Psoas muscle (tissue), 8 donors: ENCODE measurements around the gene SHBG. TPM values are rescaled to one million over a fixed set of nuclear protein-coding genes. Genes with fewer than 3 reads are reported as not detected.

Source experiments
- ATAC-seq, 4 donors: fragments of 200-7000 bp; cut with Tn5 transposase; one replicate each; pipeline ENCODE4 v1.9.1; 2020; ENCODE audit warnings: moderate library complexity in 3 of 4, mild to moderate bottlenecking in 2 of 4
- DNase-seq, 2 donors: peaks; one replicate each; pipeline ENCODE4 v3.0.0-alpha.2; 2020
- H3K27ac ChIP-seq: fragments of 200-600 bp; one replicate; pipeline ENCODE4 v1.8.0; 2022
- H3K27me3 ChIP-seq, 3 donors: fragments of 200-600 bp in 1 of 3; one replicate each; pipeline versions ENCODE4 v1.6.1 to v1.8.0; 2013 to 2022; ENCODE audit warnings: low read length in 2 of 3, mild to moderate bottlenecking in 2 of 3, moderate library complexity in 1 of 3; ENCODE audit not compliant: insufficient read depth in 3 of 3
- H3K36me3 ChIP-seq, 2 donors: fragments of 200-600 bp in 1 of 2; one replicate each; pipeline versions ENCODE4 v1.6.1 to v1.8.0; 2013 to 2022; ENCODE audit warnings: low read depth in 1 of 2, mild to moderate bottlenecking in 1 of 2, moderate library complexity in 1 of 2; ENCODE audit not compliant: insufficient read depth in 1 of 2
- H3K4me1 ChIP-seq: fragments of 200-600 bp; one replicate; pipeline ENCODE4 v1.8.0; 2022
- H3K4me3 ChIP-seq: fragments of 200-600 bp; one replicate; pipeline ENCODE4 v1.8.0; 2022; ENCODE audit warnings: mild to moderate bottlenecking
- H3K9me3 ChIP-seq: fragments of 200-600 bp; one replicate; pipeline ENCODE4 v1.8.0; 2022
- WGBS, 3 donors: extraction: QIAGEN DNeasy Blood & Tissue Kit; methylation state at CpG; one replicate each; pipeline versions ENCODE4 v1.1.6 to v1.1.7; 2013; 5-methylcytosine and 5-hydroxymethylcytosine counted together
- intact Hi-C, 2 donors: fragments of 100-400 bp; cut with DNase I; formaldehyde crosslinking; loops; one replicate each; pipeline versions ENCODE4 v1.11.0 to v1.14.2; 2022
- polyA plus RNA-seq, 3 donors: library from polyadenylated mRNA; stranded (reverse); fragments of 200-250 nt; gene quantifications; one replicate each; pipeline ENCODE4 v1.2.3, GENCODE V29; 2013
- total RNA-seq, 4 donors: library from RNA; stranded (reverse); fragmentation: NEBNext Ultra II Directional in 2 of 4; extraction: Animal tissue kit (Norgen Biotek cat#: 25700) in 2 of 4; gene quantifications; one replicate each; pipeline versions ENCODE4 v1.2.1 to v1.2.4, GENCODE V29; 2021 to 2023
- TF ChIP-seq, protein P1 (sequence below): fragments of 200-600 bp; IDR thresholded peaks from one replicate; pipeline ENCODE4 v1.8.0; 2022; ENCODE audit warnings: antibody characterized with exemption
- donor health status: healthy with polysubstance abuse.
- donor health status: DM: no; HTN: no; CAD: no; lungs with moderate emphysema.
- donor health status: Bipolar disorder and iron deficiency.
- donor health status: healthy.
- donor health status: DM: yes; HTN: yes; CAD: no.
- donor health status: DM: no; HTN: no; CAD: no.
- donor health status: DM: no; HTN: no; CAD: no.
- donor health status: DM: yes; HTN: yes; CAD: no.

Gene SHBG
- total and polyA plus RNA-seq, 7 donors: 0.19 to 1.6 (median 0.46) TPM

DNA sequence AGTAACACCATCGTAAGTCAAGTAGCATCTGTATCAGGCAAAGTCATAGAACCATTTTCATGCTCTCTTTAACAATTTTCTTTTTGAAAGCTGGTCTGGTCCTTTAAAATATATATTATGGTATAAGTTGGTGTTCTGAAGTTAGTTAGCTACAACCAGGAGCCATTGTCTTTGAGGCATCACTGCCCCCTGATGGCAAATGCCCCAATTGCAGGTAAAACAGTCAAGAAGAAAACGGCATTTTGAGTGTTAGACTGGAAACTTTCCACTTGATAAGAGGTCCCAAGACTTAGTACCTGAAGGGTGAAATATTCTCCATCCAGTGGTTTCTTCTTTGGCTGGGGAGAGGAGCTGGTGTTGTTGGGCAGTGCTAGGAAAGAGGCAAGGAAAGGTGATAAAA lies 43.3 kb downstream of the SHBG start:
- TF ChIP-seq, protein P1, sequence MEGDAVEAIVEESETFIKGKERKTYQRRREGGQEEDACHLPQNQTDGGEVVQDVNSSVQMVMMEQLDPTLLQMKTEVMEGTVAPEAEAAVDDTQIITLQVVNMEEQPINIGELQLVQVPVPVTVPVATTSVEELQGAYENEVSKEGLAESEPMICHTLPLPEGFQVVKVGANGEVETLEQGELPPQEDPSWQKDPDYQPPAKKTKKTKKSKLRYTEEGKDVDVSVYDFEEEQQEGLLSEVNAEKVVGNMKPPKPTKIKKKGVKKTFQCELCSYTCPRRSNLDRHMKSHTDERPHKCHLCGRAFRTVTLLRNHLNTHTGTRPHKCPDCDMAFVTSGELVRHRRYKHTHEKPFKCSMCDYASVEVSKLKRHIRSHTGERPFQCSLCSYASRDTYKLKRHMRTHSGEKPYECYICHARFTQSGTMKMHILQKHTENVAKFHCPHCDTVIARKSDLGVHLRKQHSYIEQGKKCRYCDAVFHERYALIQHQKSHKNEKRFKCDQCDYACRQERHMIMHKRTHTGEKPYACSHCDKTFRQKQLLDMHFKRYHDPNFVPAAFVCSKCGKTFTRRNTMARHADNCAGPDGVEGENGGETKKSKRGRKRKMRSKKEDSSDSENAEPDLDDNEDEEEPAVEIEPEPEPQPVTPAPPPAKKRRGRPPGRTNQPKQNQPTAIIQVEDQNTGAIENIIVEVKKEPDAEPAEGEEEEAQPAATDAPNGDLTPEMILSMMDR: peak; percentile 42
- Histone ChIP-seq H3K9me3 (peaks cover 9% of the 10 kb centered on the region), H3K27ac (no peak overlapping the region), H3K4me3 (no peak overlapping the region), H3K27me3 (no peaks in the 10 kb centered on the region), H3K4me1 (no peaks in the 10 kb centered on the region), H3K36me3 (peaks cover 20 to 83% of the 10 kb centered on the region in 2 donors)
- intact Hi-C loops: no loop called here
- 91 to 95% (median 93%) methylated on average over 2 of the region's 2 CpGs for WGBS, 3 donors
- ATAC-seq (no peak), DNase-seq (no peak)

DNA sequence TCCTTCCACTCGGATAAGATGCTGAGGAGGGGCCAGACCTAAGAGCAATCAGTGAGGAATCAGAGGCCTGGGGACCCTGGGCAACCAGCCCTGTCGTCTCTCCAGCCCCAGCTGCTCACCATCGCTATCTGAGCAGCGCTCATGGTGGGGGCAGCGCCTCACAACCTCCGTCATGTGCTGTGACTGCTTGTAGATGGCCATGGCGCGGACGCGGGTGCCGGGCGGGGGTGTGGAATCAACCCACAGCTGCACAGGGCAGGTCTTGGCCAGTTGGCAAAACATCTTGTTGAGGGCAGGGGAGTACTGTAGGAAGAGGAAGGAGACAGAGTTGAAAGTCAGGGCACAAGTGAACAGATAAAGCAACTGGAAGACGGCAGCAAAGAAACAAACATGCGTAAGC lies 45.0 kb downstream of the SHBG start:
- DNase-seq: no peak
- H3K9me3 ChIP-seq: peaks cover 9% of the 10 kb centered on the region
- no peak for ATAC-seq
- H3K4me1 ChIP-seq: no peaks in the 10 kb centered on the region
- H3K36me3 ChIP-seq: peaks cover 16 to 66% of the 10 kb centered on the region in 2 donors
- intact Hi-C loops: no loop called here
- no peaks in the 10 kb centered on the region for H3K27me3 ChIP-seq
- 89 to 92% (median 90%) methylated on average over 14 of the region's 14 CpGs for WGBS, 3 donors
- no peak overlapping the region for H3K27ac ChIP-seq
- no peak overlapping the region for H3K4me3 ChIP-seq
- TF ChIP-seq, protein P1: no peak

DNA sequence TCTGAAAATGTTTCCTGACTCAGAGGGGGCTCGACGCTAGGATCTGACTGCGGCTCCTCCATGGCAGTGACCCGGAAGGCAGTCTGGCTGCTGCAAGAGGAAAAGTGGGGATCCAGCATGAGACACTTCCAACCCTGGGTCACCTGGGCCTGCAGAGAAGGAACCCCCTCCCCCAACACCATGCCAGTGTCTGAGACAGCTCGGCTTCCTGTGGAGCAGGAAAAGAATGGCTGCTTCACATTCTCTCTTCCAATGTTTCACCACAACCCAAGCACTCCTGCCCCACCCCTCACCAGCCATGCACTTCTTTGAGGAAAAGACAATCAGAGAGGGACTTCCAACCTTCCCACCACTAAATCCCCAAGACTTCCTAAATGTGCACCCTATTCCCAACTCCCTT lies 46.6 kb downstream of the SHBG start:
- H3K4me1 ChIP-seq: no peaks in the 10 kb centered on the region
- H3K4me3 ChIP-seq: no peak overlapping the region
- peaks cover 9% of the 10 kb centered on the region for H3K9me3 ChIP-seq
- TF ChIP-seq, protein P1: no peak
- ATAC-seq (no peak), DNase-seq (no peak)
- intact Hi-C loops: no loop called here
- no peaks in the 10 kb centered on the region for H3K27me3 ChIP-seq
- WGBS, 3 donors: 77 to 82% (median 78%) methylated on average over 5 of the region's 5 CpGs
- H3K27ac ChIP-seq: no peak overlapping the region
- H3K36me3 ChIP-seq: peaks cover 13 to 50% of the 10 kb centered on the region in 2 donors

DNA sequence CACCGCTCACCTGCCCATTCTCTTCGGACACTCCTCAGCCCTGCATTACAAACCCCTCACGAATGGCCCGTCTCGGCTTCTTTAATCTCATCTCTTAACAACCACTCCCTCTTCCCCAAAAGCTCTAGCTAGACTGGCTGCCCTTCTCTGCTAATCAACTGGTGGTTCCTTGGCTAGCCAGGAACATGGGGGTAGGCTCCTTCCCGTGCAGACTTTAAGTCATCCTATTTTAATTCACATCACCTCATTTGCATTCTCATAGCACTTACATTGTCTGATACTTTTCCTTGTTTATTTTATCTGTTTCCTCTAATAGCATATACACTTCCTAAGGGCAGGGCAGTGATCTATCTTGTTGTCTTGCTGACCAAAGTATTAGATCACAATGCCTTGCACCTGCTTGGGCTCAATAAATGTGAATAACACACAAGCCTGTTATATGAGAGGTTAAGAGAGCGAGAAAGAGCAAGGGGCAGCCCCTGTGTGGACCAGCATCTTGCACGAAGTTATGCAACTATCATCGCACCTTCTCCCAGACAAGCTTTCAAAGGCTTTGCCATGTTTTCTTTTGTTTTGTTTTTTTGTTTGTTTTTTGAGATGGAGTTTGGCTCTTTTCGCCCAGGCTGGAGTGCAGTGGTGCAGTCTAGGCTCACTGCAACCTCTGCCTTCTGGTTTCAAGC lies 47.6 kb downstream of the SHBG start:
- Histone ChIP-seq H3K27ac (no peak overlapping the region), H3K27me3 (no peaks in the 10 kb centered on the region), H3K9me3 (peaks cover 9% of the 10 kb centered on the region), H3K36me3 (peaks cover 13 to 40% of the 10 kb centered on the region in 2 donors), H3K4me1 (no peaks in the 10 kb centered on the region), H3K4me3 (no peak overlapping the region)
- WGBS, 3 donors: 73 to 74% (median 73%) methylated on average over 10 of the region's 10 CpGs
- intact Hi-C loops: no loop called here
- TF ChIP-seq, protein P1: no peak
- DNase-seq (no peak), ATAC-seq (no peak)

Other genes starting within 250 kb of the SHBG start
- under 1 TPM; 0.56 to 0.86 (median 0.78) TPM for gene TNK1, start 249.0 kb upstream of the SHBG start, total RNA-seq
- 1 to 10 TPM in 1 of 3 donors, under 1 TPM in 2; 0.57 to 1.7 (median 0.98) TPM for gene TNK1, start 249.0 kb upstream of the SHBG start, polyA plus RNA-seq
- 10 to 100 TPM; 13.9 to 16.2 (median 15.1) TPM for gene PLSCR3, start 235.6 kb upstream of the SHBG start, total RNA-seq
- gene PLSCR3, start 235.6 kb upstream of the SHBG start, polyA plus RNA-seq: 10 to 100 TPM; 16.6 to 20.5 (median 18.7) TPM
- gene TMEM256, start 226.0 kb upstream of the SHBG start, total RNA-seq: 10 to 100 TPM; 47.1 to 80.4 (median 53.5) TPM
- gene TMEM256, start 226.0 kb upstream of the SHBG start, polyA plus RNA-seq: 10 to 100 TPM; 62.4 to 75.4 (median 69.7) TPM
- gene NLGN2, start 222.3 kb upstream of the SHBG start, total RNA-seq: 10 to 100 TPM in 1 of 4 donors, 1 to 10 TPM in 3; 6.5 to 11.5 (median 7.4) TPM
- 1 to 10 TPM; 2.8 to 3.1 (median 2.9) TPM for gene NLGN2, start 222.3 kb upstream of the SHBG start, polyA plus RNA-seq
- gene SPEM1, start 209.8 kb upstream of the SHBG start, total RNA-seq: not detected
- gene SPEM1, start 209.8 kb upstream of the SHBG start, polyA plus RNA-seq: under 1 TPM in 1 of 3 donors, not detected in 2; 0.06 TPM
- gene SPEM2, start 204.5 kb upstream of the SHBG start, total RNA-seq: not detected
- gene SPEM2, start 204.5 kb upstream of the SHBG start, polyA plus RNA-seq: under 1 TPM in 1 of 3 donors, not detected in 2; 0.03 TPM
- gene SPEM3, start 201.3 kb upstream of the SHBG start, total RNA-seq: not detected
- gene SPEM3, start 201.3 kb upstream of the SHBG start, polyA plus RNA-seq: under 1 TPM in 1 of 3 donors, not detected in 2; 0.01 TPM
- gene TMEM102, start 194.7 kb upstream of the SHBG start, total RNA-seq: under 1 TPM; 0.41 to 0.95 (median 0.68) TPM
- 1 to 10 TPM in 2 of 3 donors, under 1 TPM in 1; 0.84 to 3.2 (median 1.7) TPM for gene TMEM102, start 194.7 kb upstream of the SHBG start, polyA plus RNA-seq
- 10 to 100 TPM in 3 of 4 donors, 1 to 10 TPM in 1; 2.7 to 21.1 (median 10.1) TPM for gene FGF11, start 190.6 kb upstream of the SHBG start, total RNA-seq
- 1 to 10 TPM; 2.0 to 4.4 (median 3.7) TPM for gene FGF11, start 190.6 kb upstream of the SHBG start, polyA plus RNA-seq
- gene CHRNB1, start 185.1 kb upstream of the SHBG start, total RNA-seq: 100 to 1,000 TPM; 107 to 190 (median 147) TPM
- gene CHRNB1, start 185.1 kb upstream of the SHBG start, polyA plus RNA-seq: 100 to 1,000 TPM in 1 of 3 donors, 10 to 100 TPM in 2; 73.0 to 118 (median 91.7) TPM
- gene ZBTB4, start 150.5 kb upstream of the SHBG start, total RNA-seq: 10 to 100 TPM; 29.3 to 43.2 (median 35.5) TPM
- 10 to 100 TPM; 10.3 to 20.2 (median 13.5) TPM for gene ZBTB4, start 150.5 kb upstream of the SHBG start, polyA plus RNA-seq
- gene SLC35G6, start 148.7 kb upstream of the SHBG start, total RNA-seq: not detected
- gene SLC35G6, start 148.7 kb upstream of the SHBG start, polyA plus RNA-seq: under 1 TPM in 1 of 3 donors, not detected in 2; 0.05 TPM
- 10 to 100 TPM; 42.7 to 74.3 (median 56.9) TPM for gene POLR2A, start 145.8 kb upstream of the SHBG start, total RNA-seq
- 10 to 100 TPM in 2 of 3 donors, 1 to 10 TPM in 1; 8.0 to 68.7 (median 15.0) TPM for gene POLR2A, start 145.8 kb upstream of the SHBG start, polyA plus RNA-seq
- 10 to 100 TPM; 14.3 to 23.4 (median 15.6) TPM for gene TNFSF12, start 81.1 kb upstream of the SHBG start, total RNA-seq
- 10 to 100 TPM; 10.2 to 18.9 (median 13.8) TPM for gene TNFSF12, start 81.1 kb upstream of the SHBG start, polyA plus RNA-seq
- 1 to 10 TPM; 4.0 to 5.4 (median 4.5) TPM for gene TNFSF13, start 71.4 kb upstream of the SHBG start, total RNA-seq
- 1 to 10 TPM; 2.8 to 4.3 (median 3.1) TPM for gene TNFSF13, start 71.4 kb upstream of the SHBG start, polyA plus RNA-seq
- gene SENP3, start 68.2 kb upstream of the SHBG start, total RNA-seq: 10 to 100 TPM; 24.0 to 40.7 (median 38.3) TPM
- 10 to 100 TPM; 44.1 to 90.5 (median 76.1) TPM for gene SENP3, start 68.2 kb upstream of the SHBG start, polyA plus RNA-seq
- 10 to 100 TPM; 15.8 to 38.4 (median 26.4) TPM for gene CD68, start 50.5 kb upstream of the SHBG start, total RNA-seq
- gene CD68, start 50.5 kb upstream of the SHBG start, polyA plus RNA-seq: 100 to 1,000 TPM in 1 of 3 donors, 10 to 100 TPM in 2; 16.5 to 298 (median 21.8) TPM
- 10 to 100 TPM; 19.3 to 40.6 (median 34.1) TPM for gene MPDU1, start 46.3 kb upstream of the SHBG start, total RNA-seq
- 100 to 1,000 TPM in 1 of 3 donors, 10 to 100 TPM in 2; 53.6 to 147 (median 77.8) TPM for gene MPDU1, start 46.3 kb upstream of the SHBG start, polyA plus RNA-seq
- gene SOX15, start 40.0 kb upstream of the SHBG start, total RNA-seq: under 1 TPM; 0.19 to 0.71 (median 0.28) TPM
- under 1 TPM; 0.11 to 0.20 (median 0.17) TPM for gene SOX15, start 40.0 kb upstream of the SHBG start, polyA plus RNA-seq
- gene FXR2, start 15.2 kb upstream of the SHBG start, total RNA-seq: 100 to 1,000 TPM; 105 to 120 (median 114) TPM
- 100 to 1,000 TPM in 1 of 3 donors, 10 to 100 TPM in 2; 88.2 to 164 (median 92.1) TPM for gene FXR2, start 15.2 kb upstream of the SHBG start, polyA plus RNA-seq
- gene SAT2, start 2.3 kb upstream of the SHBG start, total RNA-seq: 10 to 100 TPM; 60.7 to 70.4 (median 66.2) TPM
- gene SAT2, start 2.3 kb upstream of the SHBG start, polyA plus RNA-seq: 100 to 1,000 TPM; 105 to 112 (median 108) TPM
- gene ATP1B2, start 20.8 kb downstream of the SHBG start, total RNA-seq: 1 to 10 TPM in 2 of 4 donors, under 1 TPM in 2; 0.78 to 5.7 (median 1.3) TPM
- gene ATP1B2, start 20.8 kb downstream of the SHBG start, polyA plus RNA-seq: 1 to 10 TPM in 1 of 3 donors, under 1 TPM in 2; 0.36 to 1.0 (median 0.51) TPM
- 10 to 100 TPM; 18.1 to 36.7 (median 19.4) TPM for gene TP53, start 57.4 kb downstream of the SHBG start, total RNA-seq
- 10 to 100 TPM in 2 of 3 donors, 1 to 10 TPM in 1; 7.4 to 15.7 (median 10.6) TPM for gene TP53, start 57.4 kb downstream of the SHBG start, polyA plus RNA-seq
- 1 to 10 TPM; 4.5 to 6.6 (median 5.0) TPM for gene WRAP53, start 58.3 kb downstream of the SHBG start, total RNA-seq
- gene WRAP53, start 58.3 kb downstream of the SHBG start, polyA plus RNA-seq: 10 to 100 TPM in 2 of 3 donors, 1 to 10 TPM in 1; 6.5 to 14.4 (median 11.2) TPM
- under 1 TPM in 3 of 4 donors, not detected in 1; 0.11 to 0.37 (median 0.17) TPM for gene EFNB3, start 75.1 kb downstream of the SHBG start, total RNA-seq
- under 1 TPM in 2 of 3 donors, not detected in 1; 0.09 to 0.12 TPM for gene EFNB3, start 75.1 kb downstream of the SHBG start, polyA plus RNA-seq
- gene DNAH2, start 87.6 kb downstream of the SHBG start, total RNA-seq: under 1 TPM; 0.04 to 0.10 (median 0.05) TPM
- under 1 TPM; 0.01 to 0.10 (median 0.08) TPM for gene DNAH2, start 87.6 kb downstream of the SHBG start, polyA plus RNA-seq
- gene KDM6B, start 204.1 kb downstream of the SHBG start, total RNA-seq: 10 to 100 TPM; 11.8 to 26.0 (median 17.9) TPM
- gene KDM6B, start 204.1 kb downstream of the SHBG start, polyA plus RNA-seq: 10 to 100 TPM in 1 of 3 donors, 1 to 10 TPM in 2; 2.8 to 16.6 (median 6.3) TPM
- gene TMEM88, start 224.9 kb downstream of the SHBG start, total RNA-seq: 10 to 100 TPM; 16.3 to 31.3 (median 19.0) TPM
- 10 to 100 TPM; 24.0 to 57.4 (median 42.6) TPM for gene TMEM88, start 224.9 kb downstream of the SHBG start, polyA plus RNA-seq
- 10 to 100 TPM; 60.8 to 95.4 (median 73.3) TPM for gene NAA38, start 227.4 kb downstream of the SHBG start, total RNA-seq
- 100 to 1,000 TPM; 104 to 148 (median 109) TPM for gene NAA38, start 227.4 kb downstream of the SHBG start, polyA plus RNA-seq
- 10 to 100 TPM in 2 of 4 donors, 1 to 10 TPM in 2; 9.9 to 11.9 (median 10.2) TPM for gene CYB5D1, start 227.9 kb downstream of the SHBG start, total RNA-seq
- 10 to 100 TPM in 2 of 3 donors, 1 to 10 TPM in 1; 7.1 to 31.7 (median 10.4) TPM for gene CYB5D1, start 227.9 kb downstream of the SHBG start, polyA plus RNA-seq